GM23338 (cell line): ENCODE measurements around the gene MEIOC. TPM values are rescaled to one million over a fixed set of nuclear protein-coding genes. Genes with fewer than 3 reads are reported as not detected.

ENCODE experiments used
- ATAC-seq: fragments of 200-7000 bp; cut with Tn5 transposase; 3 replicates; pipeline ENCODE4 v1.9.1; 2020
- DNase-seq: peaks from one replicate; pipeline ENCODE4 v3.0.0-alpha.2; 2015; ENCODE audit warnings: low spot score
- H2AFZ ChIP-seq: fragments of 200-600 bp; sonication (generic); 2 replicates; pipeline ENCODE4 v1.8.0; 2016; ENCODE audit warnings: antibody characterized with exemption, mild to moderate bottlenecking, moderate library complexity
- H3F3A ChIP-seq: fragments of 200-600 bp; sonication (generic); replicated peaks from 2 replicates; pipeline ENCODE4 v1.8.0; 2017; ENCODE audit warnings: antibody characterized with exemption, mixed run types, low read depth
- H3K27ac ChIP-seq: fragments of 200-600 bp; sonication (generic); 2 replicates; pipeline ENCODE4 v1.6.1; 2016; ENCODE audit warnings: low read depth
- H3K27me3 ChIP-seq: fragments of 200-600 bp; sonication (generic); 2 replicates; pipeline ENCODE4 v1.8.0; 2016; ENCODE audit warnings: mild to moderate bottlenecking, mixed run types, moderate library complexity; ENCODE audit not compliant: insufficient read depth
- H3K36me3 ChIP-seq: fragments of 200-600 bp; sonication (generic); 2 replicates; pipeline ENCODE4 v1.8.0; 2016; ENCODE audit warnings: mild to moderate bottlenecking; ENCODE audit not compliant: insufficient read depth
- H3K4me1 ChIP-seq: fragments of 200-600 bp; sonication (generic); 2 replicates; pipeline ENCODE4 v1.8.0; 2016; ENCODE audit warnings: mild to moderate bottlenecking, moderate library complexity; ENCODE audit not compliant: insufficient read depth
- H3K4me2 ChIP-seq: fragments of 200-600 bp; sonication (generic); 2 replicates; pipeline ENCODE4 v1.7.1; 2017; ENCODE audit warnings: mixed run types
- H3K4me3 ChIP-seq: fragments of 200-600 bp; sonication (generic); 2 replicates; pipeline ENCODE4 v1.6.1; 2016; ENCODE audit warnings: mixed run types
- H3K79me2 ChIP-seq: fragments of 200-600 bp; sonication (generic); replicated peaks from 2 replicates; pipeline ENCODE4 v1.8.0; 2017; ENCODE audit warnings: mild to moderate bottlenecking; ENCODE audit not compliant: insufficient read depth
- H3K9me2 ChIP-seq: fragments of 200-600 bp; sonication (generic); 2 replicates; pipeline ENCODE4 v1.8.0; 2017; ENCODE audit not compliant: insufficient read depth
- H4K20me1 ChIP-seq: fragments of 200-600 bp; sonication (generic); replicated peaks from 2 replicates; pipeline ENCODE4 v1.8.0; 2017; ENCODE audit warnings: mild to moderate bottlenecking; ENCODE audit not compliant: insufficient read depth
- H3K27ac Mint-ChIP-seq: 2 replicates; pipeline ENCODE4 v1.8.0; 2020; ENCODE audit warnings: inconsistent platforms, mild to moderate bottlenecking, moderate library complexity, mixed read lengths
- H3K27me3 Mint-ChIP-seq: 3 replicates; pipeline ENCODE4 v1.8.0; 2022; ENCODE audit warnings: low read depth, mild to moderate bottlenecking, moderate library complexity, mixed read lengths, inconsistent platforms; ENCODE audit not compliant: insufficient read depth, poor library complexity
- H3K36me3 Mint-ChIP-seq: 3 replicates; pipeline ENCODE4 v1.8.0; 2021; ENCODE audit warnings: low read depth, mild to moderate bottlenecking, inconsistent platforms, moderate library complexity, mixed read lengths
- H3K4me1 Mint-ChIP-seq: 3 replicates; pipeline ENCODE4 v1.8.0; 2020; ENCODE audit warnings: mild to moderate bottlenecking, inconsistent platforms, mixed read lengths
- H3K4me3 Mint-ChIP-seq: 3 replicates; pipeline ENCODE4 v1.8.0; 2021; ENCODE audit warnings: moderate library complexity, mild to moderate bottlenecking, inconsistent platforms, mixed read lengths
- H3K9me3 Mint-ChIP-seq: 3 replicates; pipeline ENCODE4 v1.8.0; 2020; ENCODE audit warnings: moderate library complexity, mild to moderate bottlenecking, inconsistent platforms, mixed read lengths
- CREB1 ChIP-seq: fragments of 250-450 bp; sonication (Bioruptor Pico); IDR thresholded peaks from 2 replicates; pipeline ENCODE4 v1.5.0; 2020; ENCODE audit warnings: low read depth, mild to moderate bottlenecking, moderate library complexity
- EZH2 ChIP-seq: fragments of 200-600 bp; sonication (generic); IDR thresholded peaks from one replicate; pipeline ENCODE4 v1.8.0; 2017; ENCODE audit warnings: antibody characterized with exemption, mild to moderate bottlenecking, low read depth; ENCODE audit not compliant: unreplicated experiment
- EZH2phosphoT487 ChIP-seq: fragments of 200-600 bp; sonication (generic); IDR thresholded peaks from one replicate; pipeline ENCODE4 v1.8.1; 2018; ENCODE audit warnings: antibody characterized with exemption; ENCODE audit not compliant: unreplicated experiment
- JUNB ChIP-seq: IDR thresholded peaks from one replicate; pipeline ENCODE4 v1.6.1; 2016; ENCODE audit warnings: antibody characterized with exemption; ENCODE audit not compliant: unreplicated experiment
- NANOG ChIP-seq: IDR thresholded peaks from 2 replicates; pipeline ENCODE4 v1.6.1; 2016; ENCODE audit warnings: antibody characterized with exemption, borderline replicate concordance
- ZNF331 ChIP-seq: fragments of 250-450 bp; sonication (Bioruptor Pico); IDR thresholded peaks from 2 replicates; pipeline ENCODE4 v1.5.0; 2020; ENCODE audit warnings: low read depth, mild to moderate bottlenecking, moderate library complexity
- polyA plus RNA-seq: library from polyadenylated mRNA; unstranded; fragments of >200 nt; fragmentation: Nextera tagmentation; extraction: Ambion mirVana; gene quantifications from 2 replicates; pipeline ENCODE4 v1.2.1, GENCODE V29; 2016
- total RNA-seq: library from RNA; depleted of rRNA; stranded (reverse); fragments of >200 nt; shearing (Covaris generic); gene quantifications from 2 replicates; pipeline ENCODE4 v1.2.3, GENCODE V29; 2014
- TF ChIP-seq, protein P1 (sequence below): IDR thresholded peaks from 2 replicates; pipeline ENCODE4 v1.6.1; 2016; ENCODE audit warnings: antibody characterized with exemption
- TF ChIP-seq, protein P2 (sequence below): IDR thresholded peaks from one replicate; pipeline ENCODE4 v1.6.1; 2018; ENCODE audit warnings: antibody characterized with exemption; ENCODE audit not compliant: unreplicated experiment
- TF ChIP-seq, protein P3 (sequence below): fragments of 250-450 bp; sonication (Bioruptor Pico); IDR thresholded peaks from 2 replicates; pipeline ENCODE4 v1.5.0; 2020; ENCODE audit warnings: mild to moderate bottlenecking, moderate library complexity

The MEIOC gene
- total and polyA plus RNA-seq, 2 experiments from 2014 or later, result 2.1 to 23.8 TPM

DNA sequence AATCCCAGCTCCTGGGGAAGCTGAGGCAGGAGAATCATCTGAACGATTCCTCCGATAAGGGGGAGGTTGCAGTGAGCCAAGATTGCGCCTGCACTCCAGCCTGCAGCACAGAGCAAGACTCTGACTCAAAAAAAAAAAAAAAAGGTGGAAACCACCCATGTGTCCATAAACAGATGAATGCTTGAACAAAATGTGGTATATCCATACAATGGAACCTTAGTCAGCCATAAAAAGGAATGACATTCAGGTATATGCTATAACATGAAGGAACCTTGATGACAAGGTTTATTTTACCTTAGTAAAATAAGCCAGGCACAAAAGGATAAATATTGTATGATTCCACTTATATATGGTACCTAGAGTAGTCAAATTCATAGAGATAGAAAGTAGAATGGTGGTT, 2.9 kb upstream of the MEIOC start:
- ATAC-seq (no peak), DNase-seq (no peak)
- Mint-ChIP-seq H3K9me3 (peaks cover 18% of the 10 kb centered on the region; the same call in 2 of the 3 replicates), H3K36me3 (peaks cover 8% of the 10 kb centered on the region), H3K27me3 (peaks cover 37% of the 10 kb centered on the region), H3K27ac (no peak overlapping the region), H3K4me3 (no peak overlapping the region), H3K4me1 (0 out of 3 replicates have a peak, but pooled peaks cover 3% of the 10 kb centered on the region)
- TF ChIP-seq, protein P1, sequence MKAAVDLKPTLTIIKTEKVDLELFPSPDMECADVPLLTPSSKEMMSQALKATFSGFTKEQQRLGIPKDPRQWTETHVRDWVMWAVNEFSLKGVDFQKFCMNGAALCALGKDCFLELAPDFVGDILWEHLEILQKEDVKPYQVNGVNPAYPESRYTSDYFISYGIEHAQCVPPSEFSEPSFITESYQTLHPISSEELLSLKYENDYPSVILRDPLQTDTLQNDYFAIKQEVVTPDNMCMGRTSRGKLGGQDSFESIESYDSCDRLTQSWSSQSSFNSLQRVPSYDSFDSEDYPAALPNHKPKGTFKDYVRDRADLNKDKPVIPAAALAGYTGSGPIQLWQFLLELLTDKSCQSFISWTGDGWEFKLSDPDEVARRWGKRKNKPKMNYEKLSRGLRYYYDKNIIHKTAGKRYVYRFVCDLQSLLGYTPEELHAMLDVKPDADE, result no peak
- TF ChIP-seq NANOG (no peak), JUNB (no peak), EZH2phosphoT487 (no peak), ZNF331 (CRISPR knock-in tag) (no peak), EZH2 (no peak)
- TF ChIP-seq, protein P2, sequence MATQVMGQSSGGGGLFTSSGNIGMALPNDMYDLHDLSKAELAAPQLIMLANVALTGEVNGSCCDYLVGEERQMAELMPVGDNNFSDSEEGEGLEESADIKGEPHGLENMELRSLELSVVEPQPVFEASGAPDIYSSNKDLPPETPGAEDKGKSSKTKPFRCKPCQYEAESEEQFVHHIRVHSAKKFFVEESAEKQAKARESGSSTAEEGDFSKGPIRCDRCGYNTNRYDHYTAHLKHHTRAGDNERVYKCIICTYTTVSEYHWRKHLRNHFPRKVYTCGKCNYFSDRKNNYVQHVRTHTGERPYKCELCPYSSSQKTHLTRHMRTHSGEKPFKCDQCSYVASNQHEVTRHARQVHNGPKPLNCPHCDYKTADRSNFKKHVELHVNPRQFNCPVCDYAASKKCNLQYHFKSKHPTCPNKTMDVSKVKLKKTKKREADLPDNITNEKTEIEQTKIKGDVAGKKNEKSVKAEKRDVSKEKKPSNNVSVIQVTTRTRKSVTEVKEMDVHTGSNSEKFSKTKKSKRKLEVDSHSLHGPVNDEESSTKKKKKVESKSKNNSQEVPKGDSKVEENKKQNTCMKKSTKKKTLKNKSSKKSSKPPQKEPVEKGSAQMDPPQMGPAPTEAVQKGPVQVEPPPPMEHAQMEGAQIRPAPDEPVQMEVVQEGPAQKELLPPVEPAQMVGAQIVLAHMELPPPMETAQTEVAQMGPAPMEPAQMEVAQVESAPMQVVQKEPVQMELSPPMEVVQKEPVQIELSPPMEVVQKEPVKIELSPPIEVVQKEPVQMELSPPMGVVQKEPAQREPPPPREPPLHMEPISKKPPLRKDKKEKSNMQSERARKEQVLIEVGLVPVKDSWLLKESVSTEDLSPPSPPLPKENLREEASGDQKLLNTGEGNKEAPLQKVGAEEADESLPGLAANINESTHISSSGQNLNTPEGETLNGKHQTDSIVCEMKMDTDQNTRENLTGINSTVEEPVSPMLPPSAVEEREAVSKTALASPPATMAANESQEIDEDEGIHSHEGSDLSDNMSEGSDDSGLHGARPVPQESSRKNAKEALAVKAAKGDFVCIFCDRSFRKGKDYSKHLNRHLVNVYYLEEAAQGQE, result no peak
- Histone ChIP-seq H3K9me2 (no peaks in the 10 kb centered on the region), H3F3A (0 out of 2 replicates have a peak, but pooled peaks cover 3% of the 10 kb centered on the region), H3K27me3 (peaks cover 54% of the 10 kb centered on the region), H3K4me1 (no peaks in the 10 kb centered on the region), H3K79me2 (no peaks in the 10 kb centered on the region), H4K20me1 (no peaks in the 10 kb centered on the region), H3K4me3 (no peak overlapping the region), H2AFZ (no peak overlapping the region), H3K36me3 (no peaks in the 10 kb centered on the region), H3K4me2 (no peak overlapping the region), H3K27ac (no peak overlapping the region)

DNA sequence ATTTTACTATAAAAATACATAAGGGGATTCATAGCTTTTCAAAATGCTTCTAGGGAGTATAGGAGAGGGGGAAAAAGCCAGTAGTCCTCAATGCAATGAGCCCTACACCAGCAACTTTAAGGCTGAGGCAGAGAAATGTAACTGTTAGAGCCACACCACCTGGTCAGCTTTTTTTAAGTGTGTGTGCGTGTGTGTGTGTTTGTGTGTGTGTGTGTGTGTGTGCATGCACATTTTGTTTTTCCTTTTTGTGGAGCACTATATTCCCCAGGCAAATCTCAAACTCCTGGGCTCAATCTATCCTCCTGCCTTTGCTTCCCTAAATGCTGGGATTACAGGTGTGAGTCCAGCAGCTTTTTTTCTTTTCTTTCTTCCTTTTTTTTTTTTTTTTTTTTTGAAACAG, 2.3 kb upstream of the MEIOC start:
- Mint-ChIP-seq H3K36me3 (peaks cover 8% of the 10 kb centered on the region), H3K9me3 (peaks cover 18% of the 10 kb centered on the region; the same call in 2 of the 3 replicates), H3K27ac (no peak overlapping the region), H3K27me3 (peaks cover 35% of the 10 kb centered on the region), H3K4me3 (no peak overlapping the region), H3K4me1 (0 out of 3 replicates have a peak, but pooled peaks cover 3% of the 10 kb centered on the region)
- DNase-seq (no peak), ATAC-seq (no peak)
- Histone ChIP-seq H3K4me3 (no peak overlapping the region), H3K4me2 (no peak overlapping the region), H3K9me2 (no peaks in the 10 kb centered on the region), H3K36me3 (no peaks in the 10 kb centered on the region), H3F3A (0 out of 2 replicates have a peak, but pooled peaks cover 3% of the 10 kb centered on the region), H3K4me1 (no peaks in the 10 kb centered on the region), H3K27me3 (peaks cover 59% of the 10 kb centered on the region), H2AFZ (no peak overlapping the region), H4K20me1 (no peaks in the 10 kb centered on the region), H3K79me2 (no peaks in the 10 kb centered on the region), H3K27ac (no peak overlapping the region)
- TF ChIP-seq, protein P3, sequence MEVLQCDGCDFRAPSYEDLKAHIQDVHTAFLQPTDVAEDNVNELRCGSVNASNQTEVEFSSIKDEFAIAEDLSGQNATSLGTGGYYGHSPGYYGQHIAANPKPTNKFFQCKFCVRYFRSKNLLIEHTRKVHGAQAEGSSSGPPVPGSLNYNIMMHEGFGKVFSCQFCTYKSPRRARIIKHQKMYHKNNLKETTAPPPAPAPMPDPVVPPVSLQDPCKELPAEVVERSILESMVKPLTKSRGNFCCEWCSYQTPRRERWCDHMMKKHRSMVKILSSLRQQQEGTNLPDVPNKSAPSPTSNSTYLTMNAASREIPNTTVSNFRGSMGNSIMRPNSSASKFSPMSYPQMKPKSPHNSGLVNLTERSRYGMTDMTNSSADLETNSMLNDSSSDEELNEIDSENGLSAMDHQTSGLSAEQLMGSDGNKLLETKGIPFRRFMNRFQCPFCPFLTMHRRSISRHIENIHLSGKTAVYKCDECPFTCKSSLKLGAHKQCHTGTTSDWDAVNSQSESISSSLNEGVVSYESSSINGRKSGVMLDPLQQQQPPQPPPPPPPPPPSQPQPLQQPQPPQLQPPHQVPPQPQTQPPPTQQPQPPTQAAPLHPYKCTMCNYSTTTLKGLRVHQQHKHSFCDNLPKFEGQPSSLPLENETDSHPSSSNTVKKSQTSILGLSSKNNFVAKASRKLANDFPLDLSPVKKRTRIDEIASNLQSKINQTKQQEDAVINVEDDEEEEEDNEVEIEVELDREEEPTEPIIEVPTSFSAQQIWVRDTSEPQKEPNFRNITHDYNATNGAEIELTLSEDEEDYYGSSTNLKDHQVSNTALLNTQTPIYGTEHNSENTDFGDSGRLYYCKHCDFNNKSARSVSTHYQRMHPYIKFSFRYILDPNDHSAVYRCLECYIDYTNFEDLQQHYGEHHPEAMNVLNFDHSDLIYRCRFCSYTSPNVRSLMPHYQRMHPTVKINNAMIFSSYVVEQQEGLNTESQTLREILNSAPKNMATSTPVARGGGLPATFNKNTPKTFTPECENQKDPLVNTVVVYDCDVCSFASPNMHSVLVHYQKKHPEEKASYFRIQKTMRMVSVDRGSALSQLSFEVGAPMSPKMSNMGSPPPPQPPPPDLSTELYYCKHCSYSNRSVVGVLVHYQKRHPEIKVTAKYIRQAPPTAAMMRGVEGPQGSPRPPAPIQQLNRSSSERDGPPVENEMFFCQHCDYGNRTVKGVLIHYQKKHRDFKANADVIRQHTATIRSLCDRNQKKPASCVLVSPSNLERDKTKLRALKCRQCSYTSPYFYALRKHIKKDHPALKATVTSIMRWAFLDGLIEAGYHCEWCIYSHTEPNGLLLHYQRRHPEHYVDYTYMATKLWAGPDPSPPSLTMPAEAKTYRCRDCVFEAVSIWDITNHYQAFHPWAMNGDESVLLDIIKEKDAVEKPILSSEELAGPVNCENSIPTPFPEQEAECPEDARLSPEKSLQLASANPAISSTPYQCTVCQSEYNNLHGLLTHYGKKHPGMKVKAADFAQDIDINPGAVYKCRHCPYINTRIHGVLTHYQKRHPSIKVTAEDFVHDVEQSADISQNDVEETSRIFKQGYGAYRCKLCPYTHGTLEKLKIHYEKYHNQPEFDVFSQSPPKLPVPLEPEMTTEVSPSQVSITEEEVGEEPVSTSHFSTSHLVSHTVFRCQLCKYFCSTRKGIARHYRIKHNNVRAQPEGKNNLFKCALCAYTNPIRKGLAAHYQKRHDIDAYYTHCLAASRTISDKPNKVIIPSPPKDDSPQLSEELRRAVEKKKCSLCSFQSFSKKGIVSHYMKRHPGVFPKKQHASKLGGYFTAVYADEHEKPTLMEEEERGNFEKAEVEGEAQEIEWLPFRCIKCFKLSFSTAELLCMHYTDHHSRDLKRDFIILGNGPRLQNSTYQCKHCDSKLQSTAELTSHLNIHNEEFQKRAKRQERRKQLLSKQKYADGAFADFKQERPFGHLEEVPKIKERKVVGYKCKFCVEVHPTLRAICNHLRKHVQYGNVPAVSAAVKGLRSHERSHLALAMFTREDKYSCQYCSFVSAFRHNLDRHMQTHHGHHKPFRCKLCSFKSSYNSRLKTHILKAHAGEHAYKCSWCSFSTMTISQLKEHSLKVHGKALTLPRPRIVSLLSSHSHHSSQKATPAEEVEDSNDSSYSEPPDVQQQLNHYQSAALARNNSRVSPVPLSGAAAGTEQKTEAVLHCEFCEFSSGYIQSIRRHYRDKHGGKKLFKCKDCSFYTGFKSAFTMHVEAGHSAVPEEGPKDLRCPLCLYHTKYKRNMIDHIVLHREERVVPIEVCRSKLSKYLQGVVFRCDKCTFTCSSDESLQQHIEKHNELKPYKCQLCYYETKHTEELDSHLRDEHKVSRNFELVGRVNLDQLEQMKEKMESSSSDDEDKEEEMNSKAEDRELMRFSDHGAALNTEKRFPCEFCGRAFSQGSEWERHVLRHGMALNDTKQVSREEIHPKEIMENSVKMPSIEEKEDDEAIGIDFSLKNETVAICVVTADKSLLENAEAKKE (CRISPR knock-in tag), result no peak
- TF ChIP-seq CREB1 (CRISPR knock-in tag) (no peak), NANOG (no peak), JUNB (no peak)
